NT2/D1 (cell line): ENCODE results near the gene SLC4A4.

Experiments
- SUZ12 ChIP-seq: IDR thresholded peaks from 2 replicates; pipeline ENCODE4 v1.6.1; 2011; ENCODE audit not compliant: insufficient read length, insufficient read depth; ENCODE audit errors: extremely low read depth
- YY1 ChIP-seq: IDR thresholded peaks from 2 replicates; pipeline ENCODE4 v1.6.1; 2011; ENCODE audit not compliant: insufficient read length, insufficient read depth
- ZNF274 ChIP-seq: IDR thresholded peaks from 2 replicates; pipeline ENCODE4 v1.6.1; 2011; ENCODE audit warnings: mild to moderate bottlenecking, low read depth, low read length

GRCh38 chr4:71476240-71476639, 137.4 kb downstream of the SLC4A4 start:
- no peak for TF ChIP-seq SUZ12
- no peak for TF ChIP-seq YY1
- TF ChIP-seq ZNF274, result no peak
